ENCODE data around the gene CEBPB. TPM values are rescaled to one million over a fixed set of nuclear protein-coding genes. Genes with fewer than 3 reads are reported as not detected.

The CEBPB gene
- total RNA-seq, 1 experiment from 2014 or later: 27.9 TPM

DNA sequence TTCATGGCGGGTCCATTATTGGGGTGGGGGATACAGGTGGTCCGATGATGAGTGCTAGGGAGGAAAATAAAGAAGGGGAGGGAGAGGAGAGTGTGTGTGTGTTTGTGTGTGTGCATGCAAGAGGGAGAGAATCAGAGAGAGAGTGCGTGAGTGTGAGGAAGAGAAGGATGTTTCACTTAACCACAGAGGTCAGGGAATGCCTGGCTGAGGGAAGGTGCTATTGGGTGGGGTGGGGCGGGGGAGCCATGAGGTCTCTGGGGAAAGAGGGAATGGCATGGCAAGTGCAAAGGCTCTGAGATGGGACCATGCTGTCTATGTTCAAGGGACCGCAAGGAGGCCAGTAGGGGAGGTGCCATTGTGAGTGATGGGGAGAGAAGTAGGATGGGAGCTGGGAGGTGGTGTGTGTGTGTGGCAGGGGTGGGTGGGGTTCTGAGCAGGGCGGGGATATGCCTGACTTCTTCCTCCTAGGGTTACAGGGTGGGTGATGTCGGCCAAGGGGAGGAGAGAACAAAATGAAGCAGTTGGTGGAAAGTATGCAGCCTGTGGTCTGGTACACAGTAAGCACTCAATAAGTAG, 23.0 kb downstream of the CEBPB start:
- peak; percentile 68 for DNase-seq (ENCODE audit: low read depth)

DNA sequence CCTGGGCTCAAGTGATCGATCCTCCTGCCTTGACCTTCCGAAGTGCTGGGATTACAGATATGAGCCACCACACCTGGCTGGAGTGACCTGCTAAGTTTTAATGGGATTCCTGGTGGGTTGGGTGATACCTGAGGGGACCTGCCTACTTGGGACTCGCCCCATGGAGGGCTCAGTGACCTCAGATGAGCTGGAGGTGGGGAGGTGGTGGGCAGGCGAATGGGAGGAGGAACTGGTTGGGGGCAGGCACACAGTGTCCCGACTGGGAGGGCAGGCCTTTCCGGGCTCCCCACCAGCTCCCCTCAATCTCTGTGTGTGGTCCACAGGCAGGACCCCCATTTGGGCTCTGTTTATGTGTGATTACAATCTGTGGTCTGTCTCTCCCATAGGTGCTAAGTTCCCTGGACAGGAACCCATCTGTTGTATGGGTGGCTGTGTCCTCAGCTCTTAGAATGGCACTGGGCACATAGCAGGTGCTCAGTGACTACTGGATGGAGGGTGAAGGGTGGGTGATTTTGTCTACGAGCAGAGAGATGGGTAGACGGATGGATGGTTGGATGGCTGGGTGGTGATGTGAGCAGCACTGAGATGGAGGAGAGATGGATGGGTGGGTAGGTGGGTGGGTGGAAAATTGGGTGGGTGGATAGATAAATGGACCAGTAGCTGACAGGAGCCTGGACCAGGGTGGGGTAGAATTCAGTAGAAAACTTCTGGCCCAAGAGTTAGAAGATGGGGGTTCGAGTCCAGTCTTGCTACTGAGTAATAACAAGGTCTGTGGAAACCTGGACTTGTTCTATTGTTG, 23.8 kb downstream of the CEBPB start:
- DNase-seq (ENCODE audit: low read depth): no peak

DNA sequence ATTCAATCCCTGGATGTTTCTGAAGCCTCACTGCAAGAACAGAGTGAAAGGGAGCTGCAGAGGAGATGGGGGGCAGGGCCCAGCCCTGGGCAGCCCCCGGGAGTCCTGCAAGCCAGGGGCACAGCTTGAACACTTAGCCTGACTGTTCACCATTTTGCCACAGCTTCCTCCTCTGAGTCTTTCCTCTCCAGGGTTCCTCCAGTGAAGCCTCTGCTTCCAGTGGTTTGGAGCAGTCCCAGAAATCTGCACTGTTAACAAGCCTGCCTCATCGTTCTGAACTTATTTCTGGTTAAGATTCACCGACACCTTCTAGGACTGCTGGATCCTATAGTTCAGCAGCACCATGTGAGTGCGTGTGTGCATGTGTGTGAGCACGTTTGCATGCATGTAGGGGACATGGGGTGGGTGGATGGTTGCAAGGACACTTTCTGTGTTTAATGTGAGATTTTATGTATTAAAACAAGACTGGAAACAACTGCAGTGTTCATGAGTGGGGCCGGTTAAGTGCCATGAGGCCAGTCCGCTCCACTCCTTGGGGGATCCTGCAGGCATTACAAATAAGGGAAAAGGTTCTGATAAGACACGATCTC, 24.6 kb downstream of the CEBPB start:
- peak; percentile 80 for DNase-seq (ENCODE audit: low read depth)

DNA sequence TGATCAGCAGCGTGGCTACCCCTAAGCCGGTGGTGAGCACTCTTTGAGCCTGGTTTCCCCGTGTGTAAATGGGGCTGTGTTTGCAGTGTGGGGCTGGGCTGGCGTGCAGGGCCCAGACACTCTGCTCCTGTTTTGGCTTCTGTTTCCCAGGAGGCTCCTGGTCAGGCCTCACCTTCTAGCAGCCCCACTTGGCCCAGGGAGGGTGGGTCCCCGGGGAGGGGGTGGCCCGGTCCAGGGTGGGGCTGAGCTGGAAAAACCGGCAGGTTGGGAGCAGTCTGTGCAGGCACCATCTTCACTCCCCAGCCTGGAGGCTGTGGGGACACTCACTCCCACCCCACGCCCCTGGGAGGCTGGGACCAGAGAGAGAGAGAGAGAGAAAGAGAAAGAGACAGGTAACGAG, 25.3 kb downstream of the CEBPB start:
- no peak for DNase-seq (ENCODE audit: low read depth)

DNA sequence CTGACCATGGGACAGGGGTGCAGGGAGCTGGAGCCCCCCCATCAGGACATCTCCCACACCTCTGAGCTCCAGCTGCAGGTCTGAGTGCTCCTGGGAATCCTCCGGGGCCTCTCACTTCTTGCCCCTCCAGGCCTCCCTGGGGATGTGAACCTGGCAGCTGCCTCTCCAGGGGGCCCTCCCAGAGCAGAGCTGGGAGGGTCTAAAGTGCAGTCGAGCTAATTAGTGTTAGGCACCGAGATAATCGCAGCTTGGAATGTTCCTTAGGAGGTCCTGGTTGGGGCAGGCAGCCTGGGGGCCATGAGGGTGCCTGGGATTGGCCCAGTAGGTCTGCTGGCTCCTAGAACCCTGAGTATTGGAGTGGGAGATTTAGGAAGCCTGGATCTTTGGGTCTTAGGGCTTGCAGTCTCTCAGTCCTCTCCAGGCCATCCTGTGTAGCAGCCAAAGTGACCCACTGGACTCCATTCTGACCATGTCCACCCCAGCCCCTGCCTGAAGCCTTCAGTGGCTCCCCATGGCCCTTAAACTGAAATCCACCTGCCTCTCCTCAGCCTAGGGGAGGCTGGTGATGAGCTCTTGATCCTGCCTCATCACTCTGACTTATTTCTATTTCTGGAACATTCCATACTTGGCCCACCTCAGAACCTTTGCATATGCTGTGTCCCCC, 26.0 kb downstream of the CEBPB start:
- no peak for DNase-seq (ENCODE audit: low read depth)

DNA sequence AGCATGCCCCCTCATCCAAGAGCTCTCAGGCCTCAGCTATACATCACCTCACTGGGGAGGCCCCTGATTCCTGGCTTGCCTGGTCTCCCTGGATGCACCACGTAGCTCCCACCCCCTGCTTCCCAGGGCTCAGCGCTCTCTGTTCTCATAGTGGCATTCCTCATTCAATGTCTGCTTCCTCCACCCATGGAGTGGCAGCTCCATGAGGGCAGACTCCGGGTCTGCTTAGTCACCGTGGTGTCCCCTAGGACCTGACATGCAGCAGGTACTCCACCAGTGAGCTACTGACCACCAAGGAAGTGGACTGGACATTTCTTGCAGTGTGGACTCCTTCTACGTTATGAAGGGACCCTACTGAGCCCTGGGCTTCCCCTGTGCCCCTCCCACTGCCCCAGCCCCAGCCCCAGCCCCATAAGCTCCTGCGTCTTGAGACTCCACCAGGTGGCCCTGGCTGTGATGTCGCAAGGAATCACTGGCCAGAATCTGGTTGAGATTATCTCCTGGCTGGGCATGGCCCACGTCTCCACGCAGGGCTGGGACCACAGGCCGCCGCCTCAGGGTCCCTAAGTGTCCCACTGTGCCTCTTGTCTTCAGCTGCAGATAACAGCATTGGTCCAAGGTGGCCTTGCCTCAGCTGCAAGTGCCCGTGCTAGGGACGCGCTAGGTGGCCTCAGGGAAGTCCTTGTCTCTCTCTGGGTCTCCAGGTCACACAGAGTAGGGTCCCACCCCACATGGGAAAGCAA, 26.7 kb downstream of the CEBPB start:
- DNase-seq (ENCODE audit: low read depth): no peak

DNA sequence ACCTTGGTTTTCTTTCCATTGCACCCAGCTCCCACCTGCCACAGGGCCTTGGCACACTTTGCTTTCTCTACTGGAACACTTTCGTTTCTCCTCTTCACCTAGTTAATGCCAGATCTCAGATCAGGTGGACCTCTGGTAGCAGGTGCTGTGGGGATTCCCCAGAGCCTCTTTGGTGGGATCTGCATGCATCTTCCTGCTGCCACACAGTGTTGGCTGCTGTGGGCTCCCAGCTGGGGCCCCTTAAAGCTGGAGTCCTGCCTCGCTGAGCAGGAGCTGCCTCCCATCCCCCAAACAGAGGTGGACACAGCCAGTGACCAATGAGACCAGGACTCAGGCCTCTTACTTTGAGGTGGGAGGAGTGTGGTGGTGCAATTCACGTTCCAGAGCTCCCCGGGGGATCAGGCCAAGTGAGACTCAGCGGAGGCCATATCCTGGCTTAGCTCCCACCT, 28.4 kb downstream of the CEBPB start:
- no peak for DNase-seq (ENCODE audit: low read depth)

DNA sequence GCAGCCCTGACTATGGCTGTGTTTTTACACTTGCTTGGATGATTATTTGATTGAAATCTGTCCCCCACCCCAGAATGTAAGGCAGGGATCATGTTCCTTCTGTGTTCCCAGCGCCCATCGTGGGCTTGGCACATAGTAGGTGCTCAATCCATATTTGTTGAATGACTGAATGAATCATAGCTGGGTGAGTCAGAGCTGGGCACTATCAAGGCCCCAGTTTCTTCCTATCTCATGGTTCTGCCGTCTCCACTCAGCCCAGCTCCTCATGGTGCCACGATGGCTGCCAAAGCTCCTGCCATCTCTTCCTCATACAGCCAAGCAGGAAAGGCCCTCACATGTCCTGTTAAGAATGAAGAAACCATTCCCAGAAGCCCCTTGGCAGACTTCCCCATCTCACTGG, 29.0 kb downstream of the CEBPB start:
- no peak for DNase-seq (ENCODE audit: low read depth)

DNA sequence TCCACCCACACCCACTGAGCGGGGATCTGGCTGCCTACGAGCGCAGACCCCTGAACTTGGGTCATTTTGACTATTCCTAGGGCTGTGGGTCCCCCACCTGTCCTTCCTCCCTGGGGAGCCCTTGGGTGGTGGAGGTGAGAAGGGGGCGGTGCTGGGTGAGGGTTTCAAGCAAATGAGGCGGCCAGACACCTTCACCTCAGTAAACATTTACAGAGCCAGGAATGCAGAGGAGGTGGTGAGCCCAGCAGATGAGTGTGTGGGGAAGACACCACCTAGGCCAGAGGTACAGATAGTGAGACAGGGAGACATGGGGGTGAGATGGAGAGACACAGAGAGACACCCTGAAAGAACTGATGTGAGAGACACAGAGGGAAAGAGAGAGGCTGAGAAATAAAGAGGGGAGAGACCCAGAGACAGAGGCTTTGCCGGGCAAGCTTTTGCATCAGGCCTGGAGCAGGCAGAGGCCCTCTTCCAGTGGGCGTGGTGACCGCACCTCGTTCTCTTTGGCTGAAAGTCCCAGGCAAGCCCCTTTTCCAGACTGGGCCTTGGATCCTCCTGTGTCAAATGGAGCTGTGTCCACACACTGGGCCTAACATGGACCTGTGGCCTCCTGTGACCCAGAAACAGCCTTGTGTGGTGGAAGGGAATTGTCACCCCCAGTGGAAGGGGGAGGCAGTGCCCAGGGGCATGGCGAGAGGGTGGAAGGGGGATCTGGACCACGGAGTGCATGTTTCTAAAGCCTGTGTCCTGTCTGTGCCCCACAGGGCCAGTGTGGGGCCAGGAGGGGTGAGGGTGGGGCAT, 29.7 kb downstream of the CEBPB start:
- DNase-seq (ENCODE audit: low read depth): no peak

DNA sequence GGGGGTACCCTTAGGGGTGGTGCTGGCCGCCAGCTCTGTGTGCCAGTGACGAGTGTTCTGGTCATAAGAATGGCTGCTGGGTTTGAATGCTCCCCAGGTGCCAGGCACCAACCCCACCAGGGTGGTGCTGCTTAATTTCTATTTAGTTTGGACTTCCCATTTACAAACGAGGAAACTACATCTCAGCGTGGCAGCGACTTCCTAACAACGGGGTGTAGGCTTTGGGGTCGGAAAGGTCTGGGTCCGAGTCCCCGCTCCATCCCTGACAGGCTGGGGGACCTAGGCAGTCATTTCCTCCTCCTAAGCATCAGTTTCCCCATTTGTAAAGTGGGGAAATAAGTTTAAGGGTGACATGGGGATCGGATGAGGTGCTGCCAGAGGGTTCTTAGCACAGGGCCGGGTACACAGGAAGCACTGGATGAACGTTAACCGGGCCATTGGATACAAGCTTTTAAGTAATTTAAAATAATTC, 30.3 kb downstream of the CEBPB start:
- DNase-seq (ENCODE audit: low read depth): no peak

DNA sequence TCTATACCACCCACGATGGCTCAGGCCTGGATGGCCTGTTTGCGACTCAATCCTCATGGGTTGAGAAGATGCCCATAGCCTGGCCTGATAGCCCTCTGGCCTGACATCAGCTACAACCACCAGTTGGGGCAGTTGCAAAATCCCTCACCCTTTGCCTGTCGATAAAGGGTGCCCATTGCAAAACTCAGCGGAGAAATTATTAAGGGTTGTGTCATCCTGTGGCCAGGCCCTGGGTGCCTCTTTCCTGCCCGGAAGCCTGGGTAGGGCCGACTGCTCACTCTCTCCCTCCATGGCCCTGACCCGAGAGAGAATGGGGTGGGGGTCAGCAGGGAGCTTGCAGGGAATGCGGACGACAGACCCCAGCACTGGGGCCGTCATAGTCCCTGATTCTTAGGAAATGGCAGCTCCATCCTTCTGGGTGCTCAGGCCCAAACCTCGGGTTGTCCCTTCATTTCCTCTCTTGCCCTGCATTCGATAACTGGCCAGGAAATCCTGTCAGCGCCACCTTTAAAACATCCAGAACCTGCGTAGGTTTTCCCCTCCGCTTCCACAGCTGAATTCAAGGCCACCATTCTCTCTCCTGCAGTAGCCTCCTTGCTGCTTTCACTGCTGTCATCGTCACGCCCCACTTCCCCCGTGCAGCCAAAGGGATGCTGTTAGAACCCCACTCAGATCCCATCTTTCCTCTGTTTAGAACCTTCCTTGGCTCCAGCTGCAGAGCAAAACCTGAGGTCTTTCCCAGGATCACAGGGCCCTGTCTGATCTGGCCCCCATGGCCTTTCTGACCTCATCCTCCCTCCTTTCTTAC, 31.1 kb downstream of the CEBPB start:
- peak; percentile 87 for DNase-seq (ENCODE audit: low read depth)

DNA sequence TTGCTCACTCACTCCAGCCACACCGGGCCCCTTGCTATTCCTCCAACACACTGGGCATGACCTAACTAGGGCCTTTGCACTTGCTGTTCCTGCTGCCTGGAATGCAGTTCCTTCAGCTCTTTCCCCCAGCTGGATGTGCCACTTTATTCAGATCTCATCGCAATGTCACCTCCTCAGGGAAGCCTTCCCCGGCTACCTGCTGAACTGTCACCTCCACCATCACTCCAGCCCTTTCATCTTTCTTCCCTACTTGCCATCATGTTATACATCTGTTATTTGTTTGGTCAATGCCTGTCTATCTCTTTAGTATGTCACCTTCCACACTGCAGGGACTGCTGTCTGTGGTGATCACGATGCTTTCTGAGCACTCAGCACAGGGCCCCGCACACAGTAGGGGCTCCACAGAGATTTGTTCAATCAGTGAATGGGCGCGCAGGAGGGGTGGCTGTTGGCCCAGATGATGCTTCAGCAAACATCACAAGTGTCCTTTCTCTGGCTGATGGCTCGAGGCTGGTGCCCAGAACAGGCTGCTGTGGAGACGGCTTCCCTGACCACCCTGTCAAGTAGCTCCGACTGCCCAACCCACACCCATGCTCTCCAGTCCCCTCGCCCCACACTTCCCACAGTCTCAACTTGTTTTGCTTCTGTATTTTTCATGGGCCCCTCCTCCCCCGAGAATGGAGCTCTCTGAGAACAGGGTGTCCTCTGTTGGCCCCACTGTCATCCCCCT, 31.8 kb downstream of the CEBPB start:
- no peak for DNase-seq (ENCODE audit: low read depth)

DNA sequence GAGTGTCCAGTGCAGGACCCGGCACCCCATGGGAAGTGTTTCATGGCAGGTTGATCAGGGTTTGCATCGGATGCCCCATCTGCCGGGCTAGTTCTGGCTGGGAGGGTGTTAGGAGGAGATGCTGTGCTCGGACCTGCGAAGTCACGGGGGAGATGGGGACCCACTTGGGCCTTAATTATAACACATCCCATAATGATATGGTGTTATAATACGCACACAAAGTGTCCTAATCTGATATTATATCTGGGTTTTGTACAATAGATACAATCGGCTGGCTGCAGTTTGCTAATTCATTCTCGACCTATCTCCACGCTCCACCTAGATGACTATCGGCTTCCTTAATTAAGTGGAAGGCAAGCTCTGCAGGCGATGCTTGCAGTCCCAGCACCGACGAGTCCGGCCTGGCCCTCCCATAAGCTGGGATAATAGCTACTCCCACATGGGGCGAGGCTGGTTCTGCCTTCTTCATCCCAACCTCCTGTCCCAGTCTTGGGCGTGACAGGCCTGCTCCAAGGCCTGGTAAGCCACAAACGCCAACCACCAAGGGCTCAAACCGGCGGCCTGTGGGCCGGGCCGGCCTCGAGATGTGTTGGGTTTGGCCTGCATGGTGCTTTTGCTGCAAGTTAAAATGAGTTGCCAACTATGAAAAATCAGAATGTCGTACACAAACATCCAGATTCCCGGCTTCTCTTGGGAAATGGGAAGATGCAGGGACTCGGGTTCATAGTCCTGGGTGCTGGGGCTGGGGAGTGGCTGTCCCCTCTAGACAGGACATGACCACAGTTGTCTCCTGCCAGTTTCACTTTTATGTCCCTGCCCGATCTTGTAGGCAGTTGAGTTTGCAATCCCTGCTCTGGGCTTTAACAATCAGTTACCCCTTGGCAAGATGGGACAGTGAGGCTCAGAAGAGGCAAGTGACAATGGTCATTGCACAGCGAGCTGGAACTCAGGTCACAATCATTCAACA, 32.7 kb downstream of the CEBPB start:
- DNase-seq (ENCODE audit: low read depth): no peak

DNA sequence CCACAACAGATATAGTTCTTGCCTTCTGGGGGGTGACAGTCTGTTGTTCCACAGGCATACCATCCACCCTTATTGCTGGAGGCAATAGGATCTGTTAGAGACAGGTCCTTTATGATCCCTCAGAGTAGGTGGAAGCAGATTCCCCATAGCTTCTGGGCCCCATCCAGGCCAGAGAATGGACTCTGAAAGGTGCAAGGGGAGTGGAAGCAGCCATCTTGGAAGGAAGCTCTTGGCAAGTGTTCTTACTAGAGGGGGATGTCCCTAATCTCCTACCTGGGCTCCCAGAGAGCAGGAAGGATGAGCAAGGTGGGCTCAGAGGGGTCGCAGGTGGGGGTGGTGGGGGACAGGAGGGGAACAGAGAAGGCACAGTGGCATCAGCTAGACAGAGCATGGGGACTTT, 33.4 kb downstream of the CEBPB start:
- DNase-seq (ENCODE audit: low read depth): no peak

DNA sequence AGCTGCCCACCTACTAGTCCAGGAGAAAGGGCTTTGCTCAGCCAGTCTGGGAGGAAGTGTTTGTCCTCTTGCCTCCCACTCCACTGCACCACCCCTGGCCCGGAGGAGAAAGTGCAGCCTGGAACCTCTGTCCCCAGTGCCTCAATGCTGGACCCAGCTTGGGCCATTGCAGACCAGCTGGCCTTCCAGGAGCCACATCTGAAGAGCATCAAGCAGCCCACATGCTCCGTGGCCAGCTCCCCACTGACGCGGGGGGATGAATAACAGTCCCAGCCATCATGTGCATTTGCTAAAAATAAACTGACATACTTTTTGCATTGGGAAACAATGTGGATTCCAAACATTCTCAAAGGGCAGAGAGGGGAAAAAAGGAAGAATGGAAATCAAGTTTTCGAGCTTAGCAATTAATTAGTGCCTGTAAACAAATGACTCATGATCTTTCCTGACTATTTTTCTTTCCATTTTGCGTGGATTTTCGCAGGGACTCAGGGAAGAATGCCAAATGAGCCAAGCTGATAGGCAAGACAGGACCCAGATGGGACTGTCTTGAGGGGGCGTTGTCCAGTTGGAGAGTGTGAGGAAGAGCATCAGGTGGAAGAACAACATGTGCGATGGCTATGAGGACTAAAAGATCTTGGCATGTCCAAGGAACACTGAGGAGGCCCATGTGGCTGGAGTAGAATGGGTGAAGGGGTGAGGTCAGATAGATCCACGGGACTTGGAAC, 34.1 kb downstream of the CEBPB start:
- DNase-seq (ENCODE audit: low read depth): peak; percentile 96

DNA sequence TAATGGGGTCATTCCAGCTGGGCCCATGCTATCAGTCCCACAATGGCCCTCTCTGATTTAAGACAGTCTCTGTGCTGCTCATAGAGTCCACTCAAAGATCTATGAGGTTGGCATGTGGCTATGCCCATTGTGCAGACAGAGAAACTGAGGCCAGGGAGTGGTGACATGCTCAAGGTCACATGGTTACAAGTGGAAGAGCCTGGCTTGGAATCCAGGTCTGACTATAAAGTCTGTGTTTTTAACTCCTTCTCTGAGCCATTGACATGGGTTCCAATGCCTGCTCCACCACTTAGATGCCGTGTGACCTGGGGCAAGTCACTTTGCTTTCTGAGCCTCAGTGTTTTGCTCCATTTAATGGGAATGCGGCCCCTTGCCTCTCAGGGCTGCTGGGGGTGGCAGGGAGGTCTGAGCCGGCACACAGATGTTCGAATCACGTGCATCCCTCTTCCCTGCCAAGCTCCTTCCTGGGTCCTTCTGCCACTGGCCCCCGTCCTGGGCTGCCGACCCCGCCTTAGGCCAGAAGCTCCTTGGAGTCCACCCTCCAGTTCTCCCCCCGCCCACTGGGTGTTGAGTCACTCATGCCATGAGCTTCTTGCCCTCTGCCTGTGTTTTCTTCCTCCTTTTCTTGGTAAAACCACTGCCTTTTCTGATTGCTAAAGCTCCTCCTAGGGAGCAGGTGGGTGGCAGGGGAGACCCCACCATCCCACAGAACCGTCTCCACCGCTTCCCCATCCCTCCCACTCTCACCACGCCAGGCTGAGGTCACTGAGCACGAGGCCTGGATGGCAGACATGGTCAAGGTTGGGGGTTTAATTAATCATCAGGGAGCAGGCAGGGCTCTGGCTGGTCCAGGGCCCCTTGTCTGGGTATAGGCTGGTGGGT, 35.7 kb downstream of the CEBPB start:
- DNase-seq (ENCODE audit: low read depth): peak; percentile 88

Measured in RPMI7951 (cell line).